CD4-positive, alpha-beta T cell treated with Interleukin-10 for 1 hour (primary cell): Measurements from ENCODE around the gene RAB13.

Source experiments
- DNase-seq: peaks from one replicate; pipeline ENCODE4 v3.0.0-alpha.2; 2020

RAB13 gene

DNA sequence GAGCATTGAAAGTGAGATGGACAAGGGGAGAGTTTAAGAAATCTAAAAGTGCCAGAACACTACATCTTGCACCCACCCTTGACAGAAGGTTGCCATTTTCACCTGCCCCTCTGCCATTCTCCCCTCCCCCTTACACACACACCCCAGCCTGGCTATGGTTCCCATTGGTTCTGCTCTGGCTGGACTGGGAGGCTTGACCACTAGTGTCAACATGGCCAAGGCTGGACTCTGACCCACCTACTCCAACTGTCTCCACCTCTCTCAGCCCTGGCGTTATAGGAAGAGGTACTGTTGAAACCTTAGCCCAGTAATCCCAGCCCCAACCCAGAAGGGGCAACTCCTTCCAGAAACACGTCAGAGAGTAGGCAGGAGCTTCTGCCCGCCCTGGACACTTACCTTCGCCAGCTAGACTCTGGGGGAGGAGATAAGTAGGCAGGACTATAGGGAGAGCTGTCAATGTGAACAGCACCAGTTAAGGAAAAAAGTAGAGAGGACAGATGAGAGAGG, 32.2 kb downstream of the RAB13 start:
- no peak for DNase-seq

- DNase-seq, result no peak
Observed at GRCh38 chr1:153951801-153952200, 34.3 kb downstream of the RAB13 start.

GRCh38 chr1:153951183-153951582, 35.0 kb downstream of the RAB13 start:
- no peak for DNase-seq

GRCh38 chr1:153946622-153947241, 39.4 kb downstream of the RAB13 start, which contains the start of gene DENND4B:
Gene DENND4B (minus strand): TSS chr1:153946718. CDS start chr1:153944374, 2,344 bp downstream.
- DNase-seq, result peak; percentile 82

DNA sequence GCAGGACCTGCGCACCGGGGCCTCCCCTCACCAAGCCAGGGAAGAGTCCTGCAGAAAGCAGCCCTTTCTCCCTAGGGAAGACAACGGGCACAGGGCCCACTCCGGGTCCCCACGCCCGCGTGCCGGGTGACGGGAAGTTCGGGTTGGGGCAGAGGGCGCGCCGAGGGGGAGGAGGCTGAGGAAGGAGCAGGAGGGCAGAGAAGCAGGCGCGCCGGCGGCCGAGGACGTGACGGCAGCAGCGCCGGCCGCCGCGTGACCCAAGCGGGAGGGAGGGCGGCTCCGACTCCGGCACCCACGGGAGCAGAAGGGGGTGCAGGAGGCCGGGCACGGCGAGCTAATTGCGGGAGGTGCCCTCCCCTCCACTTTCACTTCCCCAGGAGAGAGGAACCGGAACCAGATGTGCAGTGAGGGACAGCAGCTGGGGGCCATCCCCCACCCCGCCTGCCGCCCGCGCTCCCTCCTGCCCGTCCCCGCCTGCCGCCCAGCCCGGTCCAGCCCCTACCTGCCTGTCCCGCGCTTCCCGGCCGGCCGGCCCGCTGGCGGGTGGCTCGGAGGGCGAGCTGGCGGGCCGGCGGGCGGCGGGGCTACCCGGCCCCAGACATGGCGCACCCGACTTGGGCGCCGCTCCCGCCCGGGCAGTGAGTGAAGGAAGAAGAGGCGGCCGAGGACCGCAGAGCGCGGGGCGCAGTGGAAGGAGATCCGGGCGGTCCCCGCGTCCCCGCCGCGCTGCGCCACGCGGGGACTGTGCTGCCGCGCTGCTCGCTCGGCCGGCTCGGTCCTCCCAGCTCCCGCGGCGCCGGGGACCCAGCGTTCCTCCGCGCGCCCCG, 40.1 kb downstream of the RAB13 start:
- DNase-seq, result peak; percentile 84

- DNase-seq, result peak; percentile 86
Observed at GRCh38 chr1:153945131-153945794, 40.9 kb downstream of the RAB13 start.

- DNase-seq, result no peak
Observed at GRCh38 chr1:153944827-153945117, 41.4 kb downstream of the RAB13 start.

GRCh38 chr1:153944005-153944826, 41.9 kb downstream of the RAB13 start:
- DNase-seq, result peak; percentile 46

DNA sequence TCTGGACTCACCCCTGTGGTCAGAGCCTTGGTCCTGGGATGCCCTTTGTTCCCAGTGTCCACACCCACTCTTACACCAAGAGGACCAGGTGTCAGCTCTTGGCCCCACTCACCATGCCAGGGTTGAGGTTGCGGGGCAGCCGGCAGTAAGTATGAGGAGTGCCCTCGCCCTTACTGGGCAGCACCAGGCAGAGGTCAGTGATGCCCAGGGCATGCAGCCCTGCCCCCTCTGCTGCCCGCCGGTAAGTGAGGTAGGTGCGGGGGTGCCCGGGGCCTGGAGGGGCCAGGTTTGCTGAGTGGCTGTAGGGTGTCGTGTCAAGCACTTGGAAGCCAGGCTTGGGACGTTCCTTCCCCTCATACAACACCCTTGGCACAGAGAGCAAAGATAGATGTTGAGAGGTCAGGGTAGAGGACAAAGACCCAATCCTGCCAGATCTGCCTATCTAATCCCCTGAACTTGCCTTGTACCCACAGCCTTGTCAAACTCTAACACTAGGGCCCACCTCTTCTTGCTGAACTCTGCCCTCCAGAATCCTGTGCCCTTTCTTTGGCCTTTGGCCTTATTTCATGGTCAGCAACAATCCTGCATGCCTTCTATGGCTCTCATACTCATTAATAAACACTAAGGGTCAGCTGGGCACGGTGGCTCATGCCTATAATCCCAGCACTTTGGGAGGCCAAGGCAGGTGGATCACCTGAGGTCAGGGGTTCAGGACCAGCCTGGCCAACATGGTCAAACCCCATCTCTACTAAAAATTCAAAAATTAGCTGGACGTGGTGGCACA, 43.2 kb downstream of the RAB13 start:
- no peak for DNase-seq

- no peak for DNase-seq
Observed at GRCh38 chr1:153941826-153942725, 44.1 kb downstream of the RAB13 start.

DNA sequence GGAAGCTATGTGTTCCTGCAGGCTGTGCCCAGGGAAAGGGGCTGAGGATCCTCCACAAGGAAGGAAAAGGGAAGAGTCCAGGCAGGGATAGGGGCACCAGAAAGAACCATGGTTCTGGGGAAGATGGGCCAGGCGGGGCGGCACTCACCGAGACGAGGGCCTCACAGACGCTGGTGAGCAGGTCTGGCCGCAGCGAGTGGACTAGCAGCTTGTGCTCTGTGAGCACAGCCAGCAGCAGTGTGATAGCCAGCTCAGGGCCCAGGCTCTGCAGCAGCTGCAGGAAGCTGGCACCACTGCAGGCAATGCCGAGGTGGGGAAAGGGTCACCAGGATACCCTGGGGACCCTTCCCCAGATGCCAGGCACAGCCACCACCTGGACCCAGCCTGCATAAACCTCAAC, 45.4 kb downstream of the RAB13 start:
- DNase-seq, result no peak

- DNase-seq, result no peak
Observed at GRCh38 chr1:153939476-153939875, 46.7 kb downstream of the RAB13 start.

DNA sequence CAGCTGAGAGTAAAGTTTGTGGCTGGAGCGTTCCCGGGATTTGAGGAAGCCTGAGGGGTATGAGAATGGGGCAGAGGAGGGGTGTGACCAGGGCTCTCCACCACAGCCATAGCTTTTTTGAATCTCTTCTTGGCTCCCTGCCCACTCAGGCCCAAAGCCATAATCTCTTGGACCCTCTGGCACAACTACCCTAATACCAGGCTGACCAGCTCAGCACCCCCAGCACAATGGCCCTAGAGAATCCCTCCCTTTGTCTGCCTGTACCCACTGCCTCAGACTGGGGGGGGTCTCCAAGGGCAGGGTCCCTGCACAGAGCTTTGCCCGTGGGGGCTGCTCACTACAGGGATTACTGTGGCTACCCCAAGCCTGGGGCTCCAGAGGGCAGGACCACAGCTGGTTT, 47.1 kb downstream of the RAB13 start:
- no peak for DNase-seq

GRCh38 chr1:153937331-153937730, 48.8 kb downstream of the RAB13 start:
- no peak for DNase-seq

GRCh38 chr1:153936011-153936802, 49.9 kb downstream of the RAB13 start:
- DNase-seq, result no peak

DNA sequence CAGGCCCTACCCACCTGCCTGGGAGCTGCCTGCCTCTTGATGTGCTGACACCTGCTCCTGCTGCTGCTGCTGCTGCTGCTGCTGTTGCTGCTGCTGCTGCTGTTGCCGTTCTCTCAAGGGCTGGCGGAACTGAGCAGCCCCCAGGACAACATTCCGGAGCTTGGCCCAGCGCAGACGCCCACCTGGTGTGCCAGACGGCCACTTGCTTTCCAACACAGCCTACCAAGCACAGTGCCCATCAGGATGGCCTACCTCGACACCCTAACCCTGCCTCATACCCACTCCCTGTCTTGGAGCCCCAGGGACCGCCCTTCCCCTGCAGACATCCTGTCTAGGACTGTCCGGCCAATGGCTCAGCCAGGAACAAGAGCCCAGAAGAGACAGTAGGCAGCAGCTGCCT, 51.4 kb downstream of the RAB13 start:
- DNase-seq, result no peak

GRCh38 chr1:153933955-153934354, 52.2 kb downstream of the RAB13 start:
- no peak for DNase-seq

DNA sequence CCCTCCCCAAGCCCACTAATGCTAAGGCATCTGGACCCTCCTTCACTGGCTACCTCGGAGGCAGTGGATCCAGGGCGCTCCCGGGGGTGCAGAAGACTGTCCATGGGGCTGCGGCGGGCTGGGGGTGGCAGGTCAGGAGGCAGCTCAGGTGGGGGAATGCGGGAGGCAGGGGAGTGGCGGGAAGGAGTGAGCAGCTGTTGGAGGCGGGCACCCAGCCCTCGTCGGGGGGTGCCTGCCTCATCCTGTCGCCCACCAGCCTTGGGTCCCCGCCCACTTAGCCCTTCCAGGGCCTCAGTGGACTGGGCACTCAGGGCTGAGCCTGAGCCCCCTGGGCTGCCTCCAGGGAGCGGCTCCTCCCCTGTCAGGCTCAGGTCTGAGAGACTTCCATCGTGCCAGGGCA, 52.7 kb downstream of the RAB13 start:
- no peak for DNase-seq

- no peak for DNase-seq
Observed at GRCh38 chr1:153932156-153933131, 53.7 kb downstream of the RAB13 start.
